Raji (cell line): Measurements from ENCODE around the gene PKP1.

Source experiments
- POLR2A ChIP-seq: IDR thresholded peaks from 2 replicates; pipeline ENCODE4 v1.6.1; 2011; ENCODE audit warnings: low read depth, low read length, control low read depth; ENCODE audit not compliant: insufficient read depth

PKP1 gene

GRCh38 chr1:201282931-201283829 lies at the start of gene PKP1:
Gene PKP1 (plus strand): TSS chr1:201283506. CDS start chr1:201283703, 197 bp downstream.
- no peak for TF ChIP-seq POLR2A

- TF ChIP-seq POLR2A = no peak
These were observed 43.1 kb upstream of the PKP1 start for GRCh38 chr1:201240171-201240570.

- TF ChIP-seq POLR2A = no peak
These were observed 41.6 kb upstream of the PKP1 start for GRCh38 chr1:201241736-201242135.

- no peak for TF ChIP-seq POLR2A
These were observed 38.2 kb upstream of the PKP1 start for GRCh38 chr1:201245082-201245481.

GRCh38 chr1:201248721-201249559 lies 34.4 kb upstream of the PKP1 start:
- no peak for TF ChIP-seq POLR2A

GRCh38 chr1:201250326-201251011 lies 32.8 kb upstream of the PKP1 start:
- no peak for TF ChIP-seq POLR2A

GRCh38 chr1:201251411-201251810 lies 31.9 kb upstream of the PKP1 start:
- no peak for TF ChIP-seq POLR2A

- no peak for TF ChIP-seq POLR2A
These were observed 31.4 kb upstream of the PKP1 start for GRCh38 chr1:201251851-201252430.

- TF ChIP-seq POLR2A = no peak
These were observed 30.3 kb upstream of the PKP1 start for GRCh38 chr1:201252944-201253371.

- TF ChIP-seq POLR2A = no peak
These were observed 29.9 kb upstream of the PKP1 start for GRCh38 chr1:201253411-201253810.

- TF ChIP-seq POLR2A = no peak
These were observed 29.2 kb upstream of the PKP1 start for GRCh38 chr1:201253906-201254624.

- no peak for TF ChIP-seq POLR2A
These were observed 28.5 kb upstream of the PKP1 start for GRCh38 chr1:201254625-201255478.
